ENCODE results near the gene PARP1.
"Not testable (repeated sequence)": the region's sequence is repeated elsewhere in the genome, so short reads cannot be mapped to it uniquely, and the experiment has no call there.

DNA sequence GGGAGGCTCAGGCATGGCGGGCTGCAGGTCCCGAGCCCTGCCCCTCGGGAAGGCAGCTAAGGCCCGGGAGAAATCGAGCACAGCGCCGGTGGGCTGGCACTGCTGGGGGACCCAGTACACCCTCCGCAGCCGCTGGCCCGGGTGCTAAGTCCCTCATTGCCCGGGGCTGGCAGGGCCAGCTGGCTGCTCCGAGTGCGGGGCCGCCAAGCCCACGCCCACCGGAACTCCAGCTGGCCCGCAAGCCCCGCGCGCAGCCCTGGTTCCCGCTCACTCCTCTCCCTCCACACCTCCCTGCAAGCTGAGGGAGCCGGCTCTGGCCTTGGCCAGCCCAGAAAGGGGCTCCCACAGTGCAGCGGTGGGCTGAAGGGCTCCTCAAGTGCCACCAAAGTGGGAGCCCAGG lies 18.5 kb upstream of the PARP1 start:
- TF ChIP-seq, protein P1, sequence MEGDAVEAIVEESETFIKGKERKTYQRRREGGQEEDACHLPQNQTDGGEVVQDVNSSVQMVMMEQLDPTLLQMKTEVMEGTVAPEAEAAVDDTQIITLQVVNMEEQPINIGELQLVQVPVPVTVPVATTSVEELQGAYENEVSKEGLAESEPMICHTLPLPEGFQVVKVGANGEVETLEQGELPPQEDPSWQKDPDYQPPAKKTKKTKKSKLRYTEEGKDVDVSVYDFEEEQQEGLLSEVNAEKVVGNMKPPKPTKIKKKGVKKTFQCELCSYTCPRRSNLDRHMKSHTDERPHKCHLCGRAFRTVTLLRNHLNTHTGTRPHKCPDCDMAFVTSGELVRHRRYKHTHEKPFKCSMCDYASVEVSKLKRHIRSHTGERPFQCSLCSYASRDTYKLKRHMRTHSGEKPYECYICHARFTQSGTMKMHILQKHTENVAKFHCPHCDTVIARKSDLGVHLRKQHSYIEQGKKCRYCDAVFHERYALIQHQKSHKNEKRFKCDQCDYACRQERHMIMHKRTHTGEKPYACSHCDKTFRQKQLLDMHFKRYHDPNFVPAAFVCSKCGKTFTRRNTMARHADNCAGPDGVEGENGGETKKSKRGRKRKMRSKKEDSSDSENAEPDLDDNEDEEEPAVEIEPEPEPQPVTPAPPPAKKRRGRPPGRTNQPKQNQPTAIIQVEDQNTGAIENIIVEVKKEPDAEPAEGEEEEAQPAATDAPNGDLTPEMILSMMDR (IDR thresholded peaks at IDR 0.05), result not testable (repeated sequence)
- TF ChIP-seq POLR2A, EP300, POLR2AphosphoS5 (IDR thresholded peaks at IDR 0.05): not testable (repeated sequence)

All from sigmoid colon (tissue), 4 donors.